DMS153 (cell line): ENCODE measurements around the gene EPHA8.

Experiments used
- DNase-seq: peaks from one replicate; lab custom pipeline; 2025; lab: John Stamatoyannopoulos, UW

The EPHA8 gene

GRCh38 chr1:22567197-22567596, 3.9 kb downstream of the EPHA8 start:
- DNase-seq, result no peak

- DNase-seq, result no peak
Observed at GRCh38 chr1:22567994-22568393, 4.7 kb downstream of the EPHA8 start.

GRCh38 chr1:22569269-22569668, 6.0 kb downstream of the EPHA8 start:
- no peak for DNase-seq

- DNase-seq, result no peak
Observed at GRCh38 chr1:22570140-22570909, 7.0 kb downstream of the EPHA8 start.

- no peak for DNase-seq
Observed at GRCh38 chr1:22572818-22573217, 9.5 kb downstream of the EPHA8 start.

- DNase-seq, result no peak
Observed at GRCh38 chr1:22573237-22573636, 9.9 kb downstream of the EPHA8 start.

GRCh38 chr1:22575532-22576149, 12.4 kb downstream of the EPHA8 start:
- DNase-seq, result peak; percentile 22

GRCh38 chr1:22576150-22576544, 12.9 kb downstream of the EPHA8 start:
- no peak for DNase-seq

- DNase-seq, result no peak
Observed at GRCh38 chr1:22576617-22577016, 13.3 kb downstream of the EPHA8 start.

GRCh38 chr1:22578732-22579361, 15.6 kb downstream of the EPHA8 start:
- DNase-seq, result no peak

GRCh38 chr1:22579541-22580155, 16.4 kb downstream of the EPHA8 start:
- DNase-seq, result no peak

GRCh38 chr1:22582661-22583635, 19.7 kb downstream of the EPHA8 start:
- no peak for DNase-seq

- DNase-seq, result no peak
Observed at GRCh38 chr1:22584001-22584562, 20.8 kb downstream of the EPHA8 start.

- DNase-seq, result no peak
Observed at GRCh38 chr1:22584970-22585369, 21.7 kb downstream of the EPHA8 start.

- no peak for DNase-seq
Observed at GRCh38 chr1:22585471-22585870, 22.2 kb downstream of the EPHA8 start.

- DNase-seq, result no peak
Observed at GRCh38 chr1:22586356-22587130, 23.3 kb downstream of the EPHA8 start.

- no peak for DNase-seq
Observed at GRCh38 chr1:22587247-22587646, 24.0 kb downstream of the EPHA8 start.

GRCh38 chr1:22588899-22589422, 25.7 kb downstream of the EPHA8 start:
- no peak for DNase-seq

GRCh38 chr1:22591576-22591975, 28.3 kb downstream of the EPHA8 start:
- no peak for DNase-seq

GRCh38 chr1:22592051-22592450, 28.8 kb downstream of the EPHA8 start:
- no peak for DNase-seq
